ENCODE data around the gene RSRC1.
"Not testable (repeated sequence)": the region's sequence is repeated elsewhere in the genome, so short reads cannot be mapped to it uniquely, and the experiment has no call there.

The RSRC1 gene

GRCh38 chr3:158329696-158330441, 220.0 kb downstream of the RSRC1 start:
- not testable (repeated sequence) for DNase-seq (ENCODE audit: low read depth in 2 of 2)

DNA sequence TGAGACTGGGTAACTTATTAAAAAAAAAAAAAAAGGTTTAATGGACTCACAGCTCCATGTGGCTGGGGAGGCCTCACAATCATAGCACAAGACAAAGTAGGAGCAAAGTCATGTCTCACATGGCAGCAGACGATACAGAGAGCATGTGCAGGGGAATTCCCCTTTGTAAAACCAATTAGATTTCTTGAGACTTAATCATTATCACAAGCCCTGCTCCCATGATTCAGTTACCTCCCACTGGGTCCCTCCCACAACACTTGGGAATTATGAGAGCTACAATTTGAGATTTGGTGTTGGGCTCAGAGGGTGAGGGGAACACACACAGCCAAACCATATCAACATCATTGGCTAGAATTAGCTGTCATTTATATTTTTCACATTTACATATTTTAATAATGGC, 221.0 kb downstream of the RSRC1 start:
- no peak for DNase-seq (ENCODE audit: low read depth in 2 of 2)

DNA sequence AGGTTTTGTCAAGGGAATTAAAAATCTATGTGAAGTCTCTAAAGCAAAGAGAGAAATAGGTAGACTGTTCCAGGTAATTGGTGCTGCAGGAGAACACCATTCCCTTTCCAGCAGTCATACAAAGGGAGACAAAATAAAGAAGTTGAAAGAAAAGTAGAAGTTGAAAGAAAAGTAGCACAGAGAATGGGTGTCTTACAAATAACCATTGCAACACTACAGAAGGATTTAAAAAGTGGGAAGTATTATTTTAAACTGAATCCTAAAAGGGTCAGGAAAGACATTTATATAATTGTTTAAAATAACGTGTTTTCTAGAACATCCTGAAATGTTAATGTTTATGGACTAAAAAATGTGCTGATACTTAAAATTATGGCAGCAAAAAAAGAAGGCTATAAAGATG, 223.8 kb downstream of the RSRC1 start:
- DNase-seq (ENCODE audit: low read depth in 2 of 2), result no peak

GRCh38 chr3:158337110-158337509, 227.2 kb downstream of the RSRC1 start:
- DNase-seq (ENCODE audit: low read depth in 2 of 2), result no peak

GRCh38 chr3:158339638-158340037, 229.7 kb downstream of the RSRC1 start:
- no peak for DNase-seq (ENCODE audit: low read depth in 2 of 2)

GRCh38 chr3:158340951-158341350, 231.1 kb downstream of the RSRC1 start:
- DNase-seq (ENCODE audit: low read depth in 2 of 2), result not testable (repeated sequence)

DNA sequence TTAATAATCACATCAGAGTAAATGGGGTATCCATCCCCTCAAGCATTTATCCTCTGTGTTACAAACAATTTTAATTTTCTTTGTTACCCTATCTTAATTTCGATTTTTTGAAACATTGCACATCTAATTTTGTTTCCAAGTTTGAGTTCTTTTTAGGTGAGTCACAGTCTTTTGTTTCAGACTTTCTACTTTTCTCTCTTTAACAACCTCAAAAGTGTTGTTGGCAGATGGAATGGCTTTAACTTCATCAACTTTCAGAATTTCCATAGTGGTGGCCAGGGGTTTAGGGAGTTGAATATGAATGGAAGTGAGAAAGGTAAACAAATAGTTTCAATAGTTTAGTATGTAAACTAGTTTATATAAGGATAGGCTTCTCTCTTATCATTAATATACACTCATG, 238.1 kb downstream of the RSRC1 start:
- DNase-seq (ENCODE audit: low read depth in 2 of 2), result no peak

DNA sequence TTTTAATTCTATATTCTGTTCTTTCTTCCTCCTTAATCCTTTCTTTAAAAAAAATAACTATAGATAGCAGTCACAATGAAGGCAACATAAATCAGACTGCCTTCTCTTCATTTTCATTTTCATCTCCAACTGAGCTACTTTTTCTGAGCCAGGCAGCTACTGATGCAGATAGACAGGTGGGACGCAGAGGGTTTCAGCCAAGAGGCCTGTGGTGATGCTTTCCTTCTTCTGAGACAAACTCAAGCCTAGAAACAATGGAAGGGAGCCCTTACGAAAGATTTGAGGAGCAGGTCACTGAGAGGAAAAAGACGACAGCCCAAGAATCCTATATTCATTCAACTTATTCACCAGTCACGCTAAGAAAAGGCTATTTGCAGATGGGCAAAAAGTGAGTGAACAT, 241.1 kb downstream of the RSRC1 start:
- no peak for DNase-seq (ENCODE audit: low read depth in 2 of 2)

DNA sequence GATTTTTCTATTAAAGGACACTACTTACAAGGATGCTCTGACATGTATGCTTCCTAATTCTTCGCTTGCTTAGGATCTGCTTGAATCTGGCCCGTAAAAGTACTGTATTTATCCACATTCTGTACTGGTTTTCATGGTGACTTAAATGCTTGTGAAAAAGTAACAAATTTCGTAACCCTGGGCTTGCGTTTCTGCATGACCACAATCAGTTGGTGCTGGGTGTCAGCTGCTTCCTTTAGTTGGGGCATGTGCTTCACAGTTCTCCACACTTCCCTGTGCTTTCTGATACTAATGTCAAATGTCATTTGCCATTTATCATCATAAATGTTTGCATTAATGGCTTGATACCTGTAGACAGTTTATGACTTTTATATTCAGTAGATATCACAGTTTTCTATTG, 242.7 kb downstream of the RSRC1 start:
- no peak for DNase-seq (ENCODE audit: low read depth in 2 of 2)

- no peak for DNase-seq (ENCODE audit: low read depth in 2 of 2)
Observed at GRCh38 chr3:158354713-158355112, 244.8 kb downstream of the RSRC1 start.

- DNase-seq (ENCODE audit: low read depth in 2 of 2), result no peak
Observed at GRCh38 chr3:158355623-158356588, 246.0 kb downstream of the RSRC1 start.

DNA sequence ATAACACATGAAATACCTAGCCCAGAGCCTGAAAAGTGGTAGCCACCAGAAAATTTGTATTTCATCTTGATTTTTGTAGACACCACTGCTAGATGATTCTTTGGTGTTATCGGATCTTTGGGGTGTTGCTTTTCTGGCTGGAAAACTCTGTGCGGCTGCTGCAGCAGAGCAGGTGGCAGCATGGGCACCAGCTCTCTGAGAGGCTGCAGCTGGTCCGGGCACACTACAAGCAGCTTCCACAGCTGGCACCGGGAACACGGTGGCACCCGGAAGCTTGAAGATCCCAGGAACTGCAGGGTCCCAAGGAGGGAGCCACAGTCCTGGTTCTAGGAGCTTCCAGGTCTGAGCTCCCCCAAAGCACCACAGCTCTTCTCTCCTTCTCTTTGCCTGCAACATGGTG, 249.4 kb downstream of the RSRC1 start:
- DNase-seq (ENCODE audit: low read depth in 2 of 2), result no peak

- DNase-seq (ENCODE audit: low read depth in 2 of 2), result no peak
Observed at GRCh38 chr3:158360756-158361448, 251.0 kb downstream of the RSRC1 start.

- DNase-seq (ENCODE audit: low read depth in 2 of 2), result no peak
Observed at GRCh38 chr3:158368271-158368670, 258.4 kb downstream of the RSRC1 start.

DNA sequence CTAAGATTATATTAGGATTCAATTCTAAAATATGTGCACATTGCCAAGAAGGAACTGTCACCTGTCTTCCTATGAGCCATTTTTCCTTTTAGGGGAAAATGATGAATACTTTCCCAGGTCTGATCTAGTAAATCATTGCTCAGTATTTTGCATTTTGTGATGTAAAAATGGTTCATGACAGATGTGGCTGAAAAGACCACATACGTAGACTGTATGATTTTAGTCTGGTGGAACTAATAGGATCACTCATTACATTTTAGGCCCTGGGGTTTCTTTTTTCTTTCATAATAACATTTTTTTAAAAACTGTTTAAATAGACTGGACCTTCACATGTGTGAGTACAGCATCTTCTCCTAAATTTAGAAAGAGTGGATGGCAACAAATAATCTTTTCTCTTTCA, 259.4 kb downstream of the RSRC1 start:
- no peak for DNase-seq (ENCODE audit: low read depth in 2 of 2)

DNA sequence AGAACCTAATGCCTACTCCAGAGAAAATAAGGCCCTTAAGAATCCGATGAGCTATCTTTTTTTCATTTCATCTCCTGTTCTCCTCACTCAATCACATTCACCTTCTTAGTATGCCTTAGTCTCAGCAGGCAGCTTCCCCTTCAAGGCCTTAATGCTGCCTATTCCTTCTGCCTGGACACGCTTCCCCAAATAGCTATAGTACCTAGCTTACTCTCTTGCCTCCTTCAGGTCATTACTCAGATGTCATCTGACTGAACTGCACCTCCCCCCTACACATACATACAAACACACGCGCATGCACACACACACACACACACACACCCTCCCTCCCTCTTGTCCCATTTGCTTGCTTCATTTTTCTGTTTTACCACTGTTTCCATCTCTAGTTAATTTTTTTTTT, 269.6 kb downstream of the RSRC1 start:
- DNase-seq (ENCODE audit: low read depth in 2 of 2), result no peak

DNA sequence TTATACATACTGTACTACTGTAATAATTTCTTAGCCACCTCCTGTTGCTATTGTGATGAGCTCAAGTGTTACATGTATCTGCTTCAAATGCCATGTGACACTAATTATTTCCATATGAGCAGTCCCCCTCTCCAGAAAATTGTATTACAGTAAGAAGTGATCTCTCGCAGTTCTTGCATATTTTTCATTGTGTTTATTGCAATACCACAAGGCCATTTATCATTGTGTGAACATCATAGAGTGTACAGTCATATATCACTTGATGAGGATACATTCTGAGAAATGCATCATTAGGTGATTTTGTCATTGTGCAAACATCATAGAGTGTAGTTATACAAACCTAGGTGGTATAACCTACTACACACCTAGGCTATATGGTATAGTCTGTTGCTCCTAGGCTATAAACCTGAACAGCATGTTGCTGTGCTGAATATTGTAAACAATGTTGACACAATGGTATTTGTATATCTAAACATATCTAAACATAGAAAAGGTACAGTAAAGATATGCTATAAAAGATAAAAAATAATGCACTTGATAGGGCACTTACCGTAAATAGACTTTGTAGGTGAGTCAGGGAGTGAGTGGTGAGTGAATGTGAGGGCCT, 271.5 kb downstream of the RSRC1 start:
- no peak for DNase-seq (ENCODE audit: low read depth in 2 of 2)

- DNase-seq (ENCODE audit: low read depth in 2 of 2), result no peak
Observed at GRCh38 chr3:158382479-158382878, 272.6 kb downstream of the RSRC1 start.

GRCh38 chr3:158384019-158384418, 274.1 kb downstream of the RSRC1 start:
- DNase-seq (ENCODE audit: low read depth in 2 of 2), result no peak

- no peak for DNase-seq (ENCODE audit: low read depth in 2 of 2)
Observed at GRCh38 chr3:158395421-158395820, 285.5 kb downstream of the RSRC1 start.

DNA sequence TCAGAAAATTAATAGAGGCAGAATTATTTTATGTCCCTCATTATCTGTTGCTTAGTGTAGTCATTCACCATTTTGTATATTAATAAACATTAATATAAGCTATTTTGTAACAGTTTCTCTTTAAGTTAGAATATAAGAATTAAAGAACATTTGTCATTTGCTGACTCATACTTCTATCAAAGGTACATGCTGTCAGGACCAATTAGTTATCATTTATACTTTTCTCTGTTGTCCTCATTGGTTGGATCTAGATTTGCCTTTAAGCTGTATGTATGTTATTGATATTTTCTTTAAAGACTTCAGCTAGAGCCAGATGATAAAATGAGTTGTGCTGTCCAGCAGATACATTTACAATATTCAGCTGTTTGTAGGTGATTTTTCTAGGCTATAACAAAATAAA, 292.7 kb downstream of the RSRC1 start:
- no peak for DNase-seq (ENCODE audit: low read depth in 2 of 2)

DNA sequence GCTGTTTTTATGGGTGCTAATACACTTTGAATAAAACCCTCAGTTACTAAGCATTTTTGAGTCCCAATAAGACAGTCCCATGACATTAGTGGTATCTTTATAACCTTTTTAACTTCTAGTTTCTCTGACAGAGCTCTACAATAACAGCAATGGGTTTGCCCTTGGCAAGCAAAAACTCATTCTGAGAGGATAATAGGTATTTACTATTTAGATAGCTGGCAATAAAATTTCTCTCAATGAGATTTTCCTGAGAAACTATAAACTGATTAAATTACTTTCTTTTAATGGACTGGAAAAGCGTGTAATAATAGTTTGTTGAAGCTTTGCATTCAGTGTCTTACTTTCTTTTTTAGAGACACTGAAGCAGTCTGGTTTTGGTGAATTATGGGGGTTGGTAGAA, 293.1 kb downstream of the RSRC1 start:
- DNase-seq (ENCODE audit: low read depth in 2 of 2), result no peak
